ENCODE data around the gene KANK4. TPM values are rescaled to one million over a fixed set of nuclear protein-coding genes. Genes with fewer than 3 reads are reported as not detected.

The KANK4 gene
- total and polyA plus RNA-seq, 8 donors, result 2.4 to 12.5 (median 8.6) TPM

GRCh38 chr1:62281922-62282555 is 37.2 kb downstream of the KANK4 start:
- FAIRE-seq (no peak), ATAC-seq (no peak), DNase-seq (no peak)
- H3K9me3 ChIP-seq, result no peaks in the 10 kb centered on the region
- intact Hi-C loops (cut with DNase I), result no loop called here
- H3K4me3 ChIP-seq, result no peak overlapping the region
- no peaks in the 10 kb centered on the region for H3K27me3 ChIP-seq
- TF ChIP-seq, protein P1, sequence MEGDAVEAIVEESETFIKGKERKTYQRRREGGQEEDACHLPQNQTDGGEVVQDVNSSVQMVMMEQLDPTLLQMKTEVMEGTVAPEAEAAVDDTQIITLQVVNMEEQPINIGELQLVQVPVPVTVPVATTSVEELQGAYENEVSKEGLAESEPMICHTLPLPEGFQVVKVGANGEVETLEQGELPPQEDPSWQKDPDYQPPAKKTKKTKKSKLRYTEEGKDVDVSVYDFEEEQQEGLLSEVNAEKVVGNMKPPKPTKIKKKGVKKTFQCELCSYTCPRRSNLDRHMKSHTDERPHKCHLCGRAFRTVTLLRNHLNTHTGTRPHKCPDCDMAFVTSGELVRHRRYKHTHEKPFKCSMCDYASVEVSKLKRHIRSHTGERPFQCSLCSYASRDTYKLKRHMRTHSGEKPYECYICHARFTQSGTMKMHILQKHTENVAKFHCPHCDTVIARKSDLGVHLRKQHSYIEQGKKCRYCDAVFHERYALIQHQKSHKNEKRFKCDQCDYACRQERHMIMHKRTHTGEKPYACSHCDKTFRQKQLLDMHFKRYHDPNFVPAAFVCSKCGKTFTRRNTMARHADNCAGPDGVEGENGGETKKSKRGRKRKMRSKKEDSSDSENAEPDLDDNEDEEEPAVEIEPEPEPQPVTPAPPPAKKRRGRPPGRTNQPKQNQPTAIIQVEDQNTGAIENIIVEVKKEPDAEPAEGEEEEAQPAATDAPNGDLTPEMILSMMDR (IDR thresholded peaks at IDR 0.05), result no peak
- peaks cover 4 to 23% (median 20%) of the 10 kb centered on the region in 3 donors for H3K4me1 ChIP-seq
- H3K27ac ChIP-seq, result no peak overlapping the region
- peaks cover 0 to 5% (median 0%) of the 10 kb centered on the region in 3 donors for H3K36me3 ChIP-seq
- WGBS, 2 donors, result 93 to 94% methylated on average over 4 of the region's 4 CpGs

GRCh38 chr1:62280960-62281465 is 38.2 kb downstream of the KANK4 start:
- intact Hi-C loops (cut with DNase I), result no loop called here
- no peaks in the 10 kb centered on the region for H3K27me3 ChIP-seq
- no peaks in the 10 kb centered on the region for H3K9me3 ChIP-seq
- no peak for ATAC-seq
- H3K36me3 ChIP-seq, result peaks cover 0 to 5% (median 0%) of the 10 kb centered on the region in 3 donors
- TF ChIP-seq, protein P1 (IDR thresholded peaks at IDR 0.05), result no peak
- H3K4me1 ChIP-seq, result peaks cover 0 to 15% (median 12%) of the 10 kb centered on the region in 3 donors
- DNase-seq, result no peak
- FAIRE-seq, result no peak
- no peak overlapping the region for H3K4me3 ChIP-seq
- no peak overlapping the region for H3K27ac ChIP-seq
- 77 to 85% methylated on average over 2 of the region's 2 CpGs for WGBS, 2 donors

DNA sequence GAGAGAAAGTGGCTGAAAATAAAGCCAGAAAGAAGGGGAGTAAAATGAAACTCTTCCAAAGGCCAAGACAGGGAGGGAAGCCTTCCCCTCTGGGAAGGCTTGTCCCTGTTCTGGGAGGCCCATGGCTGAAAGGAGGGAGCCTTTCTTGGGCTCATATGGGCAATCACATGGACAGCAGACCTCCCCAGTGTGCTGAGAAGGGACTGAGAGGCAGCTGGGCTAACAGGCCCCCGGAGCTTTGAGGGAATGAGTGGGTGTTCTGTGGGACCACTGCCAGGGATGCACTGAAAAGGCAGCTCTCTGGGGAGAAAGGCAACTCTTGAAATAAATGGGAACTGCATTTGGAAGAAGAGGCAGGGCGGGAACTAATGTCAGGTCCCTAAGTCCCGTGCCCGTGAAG is 39.1 kb downstream of the KANK4 start:
- H3K27ac ChIP-seq, result no peak overlapping the region
- H3K36me3 ChIP-seq, result peaks cover 0 to 5% (median 0%) of the 10 kb centered on the region in 3 donors
- H3K4me3 ChIP-seq, result no peak overlapping the region
- intact Hi-C loops (cut with DNase I), result no loop called here
- H3K4me1 ChIP-seq, result peaks cover 0 to 6% (median 3%) of the 10 kb centered on the region in 3 donors
- FAIRE-seq (no peak), ATAC-seq (no peak), DNase-seq (no peak)
- 86% methylated on average over 4 of the region's 4 CpGs for WGBS, 2 donors
- H3K27me3 ChIP-seq, result no peaks in the 10 kb centered on the region
- no peaks in the 10 kb centered on the region for H3K9me3 ChIP-seq
- TF ChIP-seq, protein P1 (IDR thresholded peaks at IDR 0.05), result no peak

DNA sequence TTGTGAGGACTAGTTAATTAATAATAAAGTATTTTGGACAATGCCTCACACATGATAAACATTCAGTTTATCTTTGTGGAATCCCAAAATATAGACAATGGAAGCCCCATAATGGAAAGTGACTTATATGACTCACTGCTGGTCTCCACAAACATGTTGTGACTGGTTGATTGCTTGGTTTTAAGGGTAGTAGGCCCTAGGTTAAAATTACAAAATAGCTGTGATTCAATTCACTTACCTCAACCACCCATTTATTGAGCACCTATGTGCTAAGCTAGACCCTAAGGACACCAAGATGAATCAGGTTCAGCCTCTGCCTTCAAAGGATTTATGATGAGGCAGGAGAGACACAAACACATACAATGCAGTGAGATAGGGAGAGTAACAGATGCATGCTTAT is 42.4 kb downstream of the KANK4 start:
- DNase-seq (no peak), ATAC-seq (no peak), FAIRE-seq (no peak)
- Histone ChIP-seq H3K27ac (no peak overlapping the region), H3K27me3 (no peaks in the 10 kb centered on the region), H3K9me3 (no peaks in the 10 kb centered on the region), H3K4me1 (no peaks in the 10 kb centered on the region), H3K36me3 (peaks cover 0 to 11% (median 0%) of the 10 kb centered on the region in 3 donors), H3K4me3 (no peak overlapping the region)
- intact Hi-C loops (cut with DNase I), result no loop called here
- TF ChIP-seq, protein P1 (IDR thresholded peaks at IDR 0.05), result no peak
